WTC11 (cell line): ENCODE measurements around the gene TMEFF1. TPM values are rescaled to one million over a fixed set of nuclear protein-coding genes. Genes with fewer than 3 reads are reported as not detected.

Source experiments
- ATAC-seq: fragments of 200-7000 bp; cut with Tn5 transposase; 2 replicates; pipeline ENCODE4 v1.10.0; 2021; ENCODE audit warnings: mild to moderate bottlenecking, moderate library complexity
- CTCF ChIA-PET: fragments of 300-600 bp; sonication (Branson Sonifier 250); formaldehyde crosslinking; loops from one replicate; lab custom pipeline; 2021; ENCODE audit warnings: antibody characterized with exemption; lab: Charles Lee
- POLR2A ChIA-PET: fragments of 350-600 bp; sonication (Branson Sonifier 250); formaldehyde crosslinking; loops from one replicate; lab custom pipeline; 2021; ENCODE audit warnings: antibody characterized with exemption; lab: Charles Lee
- DNase-seq: peaks from one replicate; pipeline ENCODE4 v3.0.0; 2021; ENCODE audit warnings: low spot score
- H3K27ac Mint-ChIP-seq: 2 replicates; pipeline ENCODE4 v1.8.0; 2021; ENCODE audit warnings: mixed read lengths
- H3K27me3 Mint-ChIP-seq: 2 replicates; pipeline ENCODE4 v1.8.0; 2021; ENCODE audit warnings: low read depth, mild to moderate bottlenecking, moderate library complexity, mixed read lengths
- H3K36me3 Mint-ChIP-seq: 2 replicates; pipeline ENCODE4 v1.8.0; 2021; ENCODE audit warnings: mixed read lengths
- H3K4me1 Mint-ChIP-seq: 2 replicates; pipeline ENCODE4 v1.8.0; 2022; ENCODE audit warnings: mixed read lengths
- H3K4me3 Mint-ChIP-seq: 2 replicates; pipeline ENCODE4 v1.8.0; 2021; ENCODE audit warnings: mild to moderate bottlenecking, moderate library complexity, mixed read lengths
- H3K9me3 Mint-ChIP-seq: 2 replicates; pipeline ENCODE4 v1.8.0; 2021; ENCODE audit warnings: mixed read lengths
- ATF3 ChIP-seq: sonication (generic); formaldehyde crosslinking; conservative IDR thresholded peaks from 2 replicates; pipeline ENCODE4 v1.8.1; 2022; ENCODE audit warnings: mild to moderate bottlenecking, missing genetic modification reagents
- CREM ChIP-seq: sonication (generic); formaldehyde crosslinking; IDR thresholded peaks from 2 replicates; pipeline ENCODE4 v1.8.1; 2022; ENCODE audit warnings: mild to moderate bottlenecking, missing genetic modification reagents, moderate library complexity
- CTCF ChIP-seq: fragments of 200-600 bp; IDR thresholded peaks from 2 replicates; pipeline ENCODE4 v1.8.0; 2022; ENCODE audit warnings: antibody characterized with exemption
- E2F4 ChIP-seq: sonication (generic); formaldehyde crosslinking; IDR thresholded peaks from 2 replicates; pipeline ENCODE4 v1.8.1; 2022; ENCODE audit warnings: low read depth, mild to moderate bottlenecking, moderate library complexity, missing genetic modification reagents, borderline replicate concordance
- EMX1 ChIP-seq: fragments of 250-450 bp; sonication (Bioruptor Pico); IDR thresholded peaks from 2 replicates; pipeline ENCODE4 v1.8.0; 2021; ENCODE audit warnings: mild to moderate bottlenecking
- ETV6 ChIP-seq: sonication (generic); formaldehyde crosslinking; IDR thresholded peaks from 2 replicates; pipeline ENCODE4 v1.8.1; 2022; ENCODE audit warnings: mild to moderate bottlenecking, missing genetic modification reagents
- GABPB1 ChIP-seq: sonication (generic); formaldehyde crosslinking; IDR thresholded peaks from 2 replicates; pipeline ENCODE4 v1.8.1; 2023; ENCODE audit warnings: mild to moderate bottlenecking, missing genetic modification reagents
- HMGA2 ChIP-seq: fragments of 250-450 bp; sonication (Bioruptor Pico); IDR thresholded peaks from 2 replicates; pipeline ENCODE4 v1.4.0; 2021; ENCODE audit warnings: mild to moderate bottlenecking, moderate library complexity
- KAT7 ChIP-seq: sonication (generic); formaldehyde crosslinking; IDR thresholded peaks from 2 replicates; pipeline ENCODE4 v1.8.1; 2023; ENCODE audit warnings: missing genetic modification reagents, mild to moderate bottlenecking, borderline replicate concordance
- MXD4 ChIP-seq: fragments of 250-450 bp; sonication (Bioruptor Pico); IDR thresholded peaks from 2 replicates; pipeline ENCODE4 v1.8.0; 2021; ENCODE audit warnings: mild to moderate bottlenecking, moderate library complexity, borderline replicate concordance
- NFATC4 ChIP-seq: fragments of 250-450 bp; sonication (Bioruptor Pico); IDR thresholded peaks from 2 replicates; pipeline ENCODE4 v1.9.0; 2021; ENCODE audit warnings: mild to moderate bottlenecking
- TEAD1 ChIP-seq: sonication (generic); formaldehyde crosslinking; IDR thresholded peaks from 2 replicates; pipeline ENCODE4 v1.8.0; 2022; ENCODE audit warnings: mild to moderate bottlenecking, missing genetic modification reagents
- USF1 ChIP-seq: sonication (generic); formaldehyde crosslinking; IDR thresholded peaks from 2 replicates; pipeline ENCODE4 v1.8.0; 2022; ENCODE audit warnings: mild to moderate bottlenecking, missing genetic modification reagents
- ZNF219 ChIP-seq: sonication (generic); formaldehyde crosslinking; IDR thresholded peaks from 2 replicates; pipeline ENCODE4 v1.8.0; 2023; ENCODE audit warnings: missing genetic modification reagents, mild to moderate bottlenecking, borderline replicate concordance
- ZNF396 ChIP-seq: fragments of 250-450 bp; sonication (Bioruptor Pico); IDR thresholded peaks from 2 replicates; pipeline ENCODE4 v1.8.0; 2021; ENCODE audit warnings: mild to moderate bottlenecking, moderate library complexity, borderline replicate concordance
- ZNF425 ChIP-seq: fragments of 250-450 bp; sonication (Bioruptor Pico); conservative IDR thresholded peaks from 2 replicates; pipeline ENCODE4 v1.9.0; 2021; ENCODE audit warnings: mild to moderate bottlenecking
- total RNA-seq: library from RNA; stranded (reverse); gene quantifications from 3 replicates; pipeline ENCODE4 v1.2.3, GENCODE V29; 2021

Gene TMEFF1
- total RNA-seq, 1 experiment from 2014 or later, result 62.7 TPM

GRCh38 chr9:100452894-100453293 is 20.1 kb upstream of the TMEFF1 start (continued):
- TF ChIP-seq KAT7 (CRISPR knock-in tag), result no peak
- no peak for TF ChIP-seq CTCF

GRCh38 chr9:100455470-100455869 is 17.5 kb upstream of the TMEFF1 start:
- ATAC-seq, result no peak
- H3K9me3 Mint-ChIP-seq, result no peaks in the 10 kb centered on the region
- H3K4me3 Mint-ChIP-seq, result no peak overlapping the region
- no peak for TF ChIP-seq TEAD1 (CRISPR knock-in tag)
- no peak for TF ChIP-seq NFATC4 (CRISPR knock-in tag)
- no peak for TF ChIP-seq HMGA2 (CRISPR knock-in tag)
- no peak for TF ChIP-seq EMX1 (CRISPR knock-in tag)
- no peak for TF ChIP-seq MXD4 (CRISPR knock-in tag)
- no peak for TF ChIP-seq CREM
- 0 out of 2 replicates have a peak, but pooled peaks have one; percentile 24 for TF ChIP-seq GABPB1 (CRISPR knock-in tag)
- TF ChIP-seq ZNF219 (CRISPR knock-in tag), result no peak
- TF ChIP-seq ATF3 (CRISPR knock-in tag), result no peak
- TF ChIP-seq, all 79 proteins: peak for 1
- Mint-ChIP-seq H3K27me3 (no peaks in the 10 kb centered on the region), H3K4me1 (0 out of 2 replicates have a peak, but pooled peaks cover 2% of the 10 kb centered on the region), H3K36me3 (peaks cover 14% of the 10 kb centered on the region), H3K27ac (no peak overlapping the region)
- ChIA-PET POLR2A (no interaction called here), CTCF (no interaction called here)
- DNase-seq, result no peak

- ChIA-PET POLR2A (no interaction called here), CTCF (no interaction called here)
- Mint-ChIP-seq H3K4me3 (no peak overlapping the region), H3K4me1 (peaks cover 6% of the 10 kb centered on the region), H3K27ac (no peak overlapping the region), H3K27me3 (no peaks in the 10 kb centered on the region), H3K9me3 (no peaks in the 10 kb centered on the region)
- ATAC-seq (no peak), DNase-seq (no peak)
- TF ChIP-seq USF1 (CRISPR knock-in tag) (no peak), ZNF425 (no peak)
- TF ChIP-seq, all 79 proteins: peak for 0
- peaks cover 5% of the 10 kb centered on the region; the same call in 1 of the 2 replicates for H3K36me3 Mint-ChIP-seq
These were observed 15.4 kb upstream of the TMEFF1 start for GRCh38 chr9:100457517-100457916.

GRCh38 chr9:100459963-100460362 is 13.0 kb upstream of the TMEFF1 start:
- ChIA-PET CTCF (interaction anchor here (0.6 to 1.7 kb wide), 2 partner anchors 9 to 14 kb away, joined by 3 read pairs; no protein-coding TSS in a partner anchor), POLR2A (no interaction called here)
- H3K36me3 Mint-ChIP-seq, result no peaks in the 10 kb centered on the region
- H3K27me3 Mint-ChIP-seq, result no peaks in the 10 kb centered on the region
- H3K4me1 Mint-ChIP-seq, result peaks cover 10% of the 10 kb centered on the region
- no peak overlapping the region for H3K4me3 Mint-ChIP-seq
- no peak for TF ChIP-seq TEAD1 (CRISPR knock-in tag)
- TF ChIP-seq ETV6 (CRISPR knock-in tag), result no peak
- TF ChIP-seq E2F4 (CRISPR knock-in tag), result no peak
- TF ChIP-seq ZNF396, result no peak
- no peaks in the 10 kb centered on the region for H3K9me3 Mint-ChIP-seq
- no peak for DNase-seq
- no peak overlapping the region for H3K27ac Mint-ChIP-seq
- ATAC-seq, result no peak; the same call in 1 of the 2 replicates
